Esophagus muscularis mucosa (tissue), 4 donors: ENCODE measurements around the gene AGPAT4.

Source experiments
- CTCF ChIP-seq, 3 experiments: fragments of 200-600 bp in 2 of 3; fragments of 450-650 bp in 1 of 3; sonication (generic) in 2 of 3; IDR thresholded peaks; one replicate each; pipeline ENCODE4 v1.5.1; 2017 to 2019; ENCODE audit warnings: antibody characterized with exemption in 3 of 3, mild to moderate bottlenecking in 2 of 3, moderate library complexity in 1 of 3
- EP300 ChIP-seq: sonication (generic); formaldehyde crosslinking; IDR thresholded peaks from one replicate; pipeline ENCODE4 v1.6.1; 2017; ENCODE audit warnings: antibody characterized with exemption
- POLR2A ChIP-seq: fragments of 450-650 bp; IDR thresholded peaks from one replicate; pipeline ENCODE4 v1.6.1; 2017; ENCODE audit warnings: antibody characterized with exemption, moderate library complexity, mild to moderate bottlenecking, low read depth
- POLR2AphosphoS5 ChIP-seq, 2 donors: sonication (generic); formaldehyde crosslinking; IDR thresholded peaks; one replicate each; pipeline ENCODE4 v1.6.1; 2017; ENCODE audit warnings: antibody characterized with exemption in 2 of 2

DNA sequence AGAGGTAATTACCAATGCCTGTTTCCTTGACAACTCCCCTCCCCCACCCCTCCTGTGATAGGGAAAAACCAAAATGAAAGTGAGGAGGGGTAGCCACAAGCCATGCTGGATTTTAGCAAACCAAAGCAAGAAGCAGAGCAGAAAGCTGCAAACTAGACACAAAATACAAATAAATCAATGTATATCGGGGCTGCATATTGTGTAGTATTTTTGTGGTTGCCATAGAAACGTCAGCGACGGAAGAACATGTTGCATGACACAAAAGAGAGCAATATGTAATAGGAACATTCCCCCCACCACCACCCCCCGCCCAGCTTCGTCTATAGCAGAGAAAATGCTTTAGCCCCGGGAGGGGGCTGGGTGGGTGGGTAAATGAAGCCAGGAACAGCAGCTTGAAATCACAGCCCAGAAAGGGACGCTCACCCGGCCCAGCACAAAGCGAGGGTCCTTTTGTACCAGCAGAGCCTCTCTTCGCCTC is 548 bp downstream of the AGPAT4 start:
- TF ChIP-seq CTCF (IDR thresholded peaks at IDR 0.05) (no peak), POLR2AphosphoS5 (IDR thresholded peaks at IDR 0.05) (no peak), POLR2A (no peak), EP300 (no peak)
